ENCODE data around the gene CYP46A1. TPM values are rescaled to one million over a fixed set of nuclear protein-coding genes. Genes with fewer than 3 reads are reported as not detected.

CYP46A1 gene
- total and polyA plus RNA-seq, 4 donors = 0.14 to 0.92 (median 0.48) TPM

DNA sequence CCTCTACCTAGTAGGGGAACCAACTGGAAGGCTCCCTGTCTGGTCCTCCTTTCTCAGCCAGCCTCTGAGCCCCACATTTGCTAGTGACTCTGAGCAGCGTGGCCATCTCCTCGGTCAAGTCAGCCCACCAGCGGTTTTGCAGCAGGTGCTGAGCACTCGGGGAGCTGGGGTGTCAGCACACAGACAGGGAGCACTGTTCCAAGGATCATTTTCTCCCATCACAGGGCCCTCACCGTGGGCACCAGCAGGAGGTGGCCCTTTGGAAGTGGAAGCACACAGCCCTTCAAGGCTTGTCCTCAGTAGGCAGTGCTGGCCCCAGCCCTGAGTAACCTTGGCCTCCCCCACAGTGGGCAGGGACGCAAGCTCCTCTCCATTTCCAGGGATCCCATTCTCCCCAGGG is 85.0 kb downstream of the CYP46A1 start (continued):
- TF ChIP-seq RXRA (IDR thresholded peaks at IDR 0.05) (no peak), HNF4A (conservative IDR thresholded peaks at IDR 0.05) (no peak)
- TF ChIP-seq, protein P1, sequence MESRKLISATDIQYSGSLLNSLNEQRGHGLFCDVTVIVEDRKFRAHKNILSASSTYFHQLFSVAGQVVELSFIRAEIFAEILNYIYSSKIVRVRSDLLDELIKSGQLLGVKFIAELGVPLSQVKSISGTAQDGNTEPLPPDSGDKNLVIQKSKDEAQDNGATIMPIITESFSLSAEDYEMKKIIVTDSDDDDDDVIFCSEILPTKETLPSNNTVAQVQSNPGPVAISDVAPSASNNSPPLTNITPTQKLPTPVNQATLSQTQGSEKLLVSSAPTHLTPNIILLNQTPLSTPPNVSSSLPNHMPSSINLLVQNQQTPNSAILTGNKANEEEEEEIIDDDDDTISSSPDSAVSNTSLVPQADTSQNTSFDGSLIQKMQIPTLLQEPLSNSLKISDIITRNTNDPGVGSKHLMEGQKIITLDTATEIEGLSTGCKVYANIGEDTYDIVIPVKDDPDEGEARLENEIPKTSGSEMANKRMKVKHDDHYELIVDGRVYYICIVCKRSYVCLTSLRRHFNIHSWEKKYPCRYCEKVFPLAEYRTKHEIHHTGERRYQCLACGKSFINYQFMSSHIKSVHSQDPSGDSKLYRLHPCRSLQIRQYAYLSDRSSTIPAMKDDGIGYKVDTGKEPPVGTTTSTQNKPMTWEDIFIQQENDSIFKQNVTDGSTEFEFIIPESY (IDR thresholded peaks at IDR 0.05) = no peak

DNA sequence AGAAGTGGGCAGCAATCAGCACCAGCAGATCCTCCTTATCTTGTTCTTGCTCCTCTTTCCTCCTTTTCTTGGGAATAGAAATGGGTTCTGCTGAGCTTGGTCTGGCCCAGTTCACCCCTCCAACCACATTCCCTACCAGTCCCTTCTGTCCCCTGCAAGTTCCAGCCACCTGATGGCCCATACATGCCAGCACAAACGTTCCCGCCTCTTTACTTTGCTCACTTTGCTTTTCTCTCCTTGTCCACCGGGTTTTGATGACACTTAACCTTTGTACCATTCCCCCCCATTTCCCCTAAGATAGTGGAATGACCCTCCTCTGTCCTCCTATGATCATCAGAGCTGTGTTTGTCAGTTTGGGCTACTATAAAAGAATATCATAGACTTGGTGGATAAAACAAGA is 85.7 kb downstream of the CYP46A1 start:
- H3K27me3 ChIP-seq (ENCODE audit: control insufficient read depth in 4 of 4, insufficient read depth in 4 of 4, low read length in 3 of 4) = peaks cover 0 to 4% (median 0%) of the 10 kb centered on the region in 4 donors
- TF ChIP-seq HNF4G (IDR thresholded peaks at IDR 0.05) = no peak
- TF ChIP-seq, protein P2, sequence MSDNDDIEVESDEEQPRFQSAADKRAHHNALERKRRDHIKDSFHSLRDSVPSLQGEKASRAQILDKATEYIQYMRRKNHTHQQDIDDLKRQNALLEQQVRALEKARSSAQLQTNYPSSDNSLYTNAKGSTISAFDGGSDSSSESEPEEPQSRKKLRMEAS (IDR thresholded peaks at IDR 0.05) = no peak
- no peak for TF ChIP-seq TAF1 (conservative IDR thresholded peaks at IDR 0.05)
- TF ChIP-seq, protein P3, sequence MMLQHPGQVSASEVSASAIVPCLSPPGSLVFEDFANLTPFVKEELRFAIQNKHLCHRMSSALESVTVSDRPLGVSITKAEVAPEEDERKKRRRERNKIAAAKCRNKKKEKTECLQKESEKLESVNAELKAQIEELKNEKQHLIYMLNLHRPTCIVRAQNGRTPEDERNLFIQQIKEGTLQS (IDR thresholded peaks at IDR 0.05) = no peak
- no peak for TF ChIP-seq HNF4A (conservative IDR thresholded peaks at IDR 0.05)
- TF ChIP-seq RXRA (IDR thresholded peaks at IDR 0.05) = no peak
- TF ChIP-seq YY1 (IDR thresholded peaks at IDR 0.05) = no peak
- TF ChIP-seq GABPA (IDR thresholded peaks at IDR 0.05 in 1 of 2, conservative IDR thresholded peaks at IDR 0.05 in 1 of 2) = no peak
- TF ChIP-seq, protein P1 (IDR thresholded peaks at IDR 0.05) = no peak
- TF ChIP-seq, protein P4, sequence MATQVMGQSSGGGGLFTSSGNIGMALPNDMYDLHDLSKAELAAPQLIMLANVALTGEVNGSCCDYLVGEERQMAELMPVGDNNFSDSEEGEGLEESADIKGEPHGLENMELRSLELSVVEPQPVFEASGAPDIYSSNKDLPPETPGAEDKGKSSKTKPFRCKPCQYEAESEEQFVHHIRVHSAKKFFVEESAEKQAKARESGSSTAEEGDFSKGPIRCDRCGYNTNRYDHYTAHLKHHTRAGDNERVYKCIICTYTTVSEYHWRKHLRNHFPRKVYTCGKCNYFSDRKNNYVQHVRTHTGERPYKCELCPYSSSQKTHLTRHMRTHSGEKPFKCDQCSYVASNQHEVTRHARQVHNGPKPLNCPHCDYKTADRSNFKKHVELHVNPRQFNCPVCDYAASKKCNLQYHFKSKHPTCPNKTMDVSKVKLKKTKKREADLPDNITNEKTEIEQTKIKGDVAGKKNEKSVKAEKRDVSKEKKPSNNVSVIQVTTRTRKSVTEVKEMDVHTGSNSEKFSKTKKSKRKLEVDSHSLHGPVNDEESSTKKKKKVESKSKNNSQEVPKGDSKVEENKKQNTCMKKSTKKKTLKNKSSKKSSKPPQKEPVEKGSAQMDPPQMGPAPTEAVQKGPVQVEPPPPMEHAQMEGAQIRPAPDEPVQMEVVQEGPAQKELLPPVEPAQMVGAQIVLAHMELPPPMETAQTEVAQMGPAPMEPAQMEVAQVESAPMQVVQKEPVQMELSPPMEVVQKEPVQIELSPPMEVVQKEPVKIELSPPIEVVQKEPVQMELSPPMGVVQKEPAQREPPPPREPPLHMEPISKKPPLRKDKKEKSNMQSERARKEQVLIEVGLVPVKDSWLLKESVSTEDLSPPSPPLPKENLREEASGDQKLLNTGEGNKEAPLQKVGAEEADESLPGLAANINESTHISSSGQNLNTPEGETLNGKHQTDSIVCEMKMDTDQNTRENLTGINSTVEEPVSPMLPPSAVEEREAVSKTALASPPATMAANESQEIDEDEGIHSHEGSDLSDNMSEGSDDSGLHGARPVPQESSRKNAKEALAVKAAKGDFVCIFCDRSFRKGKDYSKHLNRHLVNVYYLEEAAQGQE (IDR thresholded peaks at IDR 0.05) = no peak
- no peak for TF ChIP-seq FOXA2 (IDR thresholded peaks at IDR 0.05)
- TF ChIP-seq EGR1 (IDR thresholded peaks at IDR 0.05; ENCODE audit: low read depth in 2 of 2) = no peak
- TF ChIP-seq JUND (IDR thresholded peaks at IDR 0.05) = no peak
- H3K4me1 ChIP-seq (ENCODE audit: control insufficient read depth in 4 of 4, insufficient read depth in 4 of 4, low read length in 3 of 4) = peaks cover 2 to 10% (median 8%) of the 10 kb centered on the region in 4 donors
- H3K4me3 ChIP-seq (ENCODE audit: low read depth in 1 of 3, low read length in 3 of 3) = no peak overlapping the region
- H3K36me3 ChIP-seq (ENCODE audit: control insufficient read depth in 4 of 4, insufficient read depth in 3 of 4, low read depth in 1 of 4, low read length in 3 of 4) = no peaks in the 10 kb centered on the region
- DNase-seq (ENCODE audit: low spot score) = no peak
- 62% methylated on average over 3 of the region's 3 CpGs for WGBS
- no peaks in the 10 kb centered on the region for H3K9me3 ChIP-seq (ENCODE audit: control insufficient read depth in 4 of 4, low read length in 3 of 4)
- H3K9ac ChIP-seq (ENCODE audit: low read depth in 1 of 2, low read length in 2 of 2) = no peak overlapping the region
- no peak overlapping the region for H3K27ac ChIP-seq (ENCODE audit: low read depth in 1 of 2, low read length in 2 of 2)

Measured in liver (tissue), 9 donors.